Activated effector memory CD4-positive, alpha-beta T cell treated with anti-CD3 and anti-CD28 coated beads, Interleukin-2, amount 50 U/mL, for 16 hours (primary cell): ENCODE measurements around the gene GAREM1.

Experiments
- DNase-seq: peaks from one replicate; pipeline ENCODE4 v3.0.0-alpha.2; 2020

Gene GAREM1

DNA sequence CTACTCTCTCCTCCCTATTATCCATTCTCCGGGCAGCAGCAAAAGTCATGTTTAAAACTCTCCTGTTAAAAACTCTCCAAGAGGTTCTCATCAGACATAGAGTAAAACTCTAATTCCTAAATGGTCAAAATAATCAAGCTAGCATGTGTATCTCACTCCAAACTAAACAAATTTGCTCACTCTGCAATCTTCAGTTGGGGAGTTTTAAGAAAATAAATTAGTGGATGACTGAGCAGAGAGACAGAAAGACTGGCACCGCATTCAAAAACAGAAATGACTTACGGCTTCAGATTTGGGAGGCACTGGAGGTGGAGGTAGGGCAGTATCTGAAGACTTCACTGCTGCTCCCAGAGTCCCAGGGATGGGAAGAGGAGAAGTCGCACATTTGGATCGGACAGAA lies 183.9 kb downstream of the GAREM1 start:
- no peak for DNase-seq

DNA sequence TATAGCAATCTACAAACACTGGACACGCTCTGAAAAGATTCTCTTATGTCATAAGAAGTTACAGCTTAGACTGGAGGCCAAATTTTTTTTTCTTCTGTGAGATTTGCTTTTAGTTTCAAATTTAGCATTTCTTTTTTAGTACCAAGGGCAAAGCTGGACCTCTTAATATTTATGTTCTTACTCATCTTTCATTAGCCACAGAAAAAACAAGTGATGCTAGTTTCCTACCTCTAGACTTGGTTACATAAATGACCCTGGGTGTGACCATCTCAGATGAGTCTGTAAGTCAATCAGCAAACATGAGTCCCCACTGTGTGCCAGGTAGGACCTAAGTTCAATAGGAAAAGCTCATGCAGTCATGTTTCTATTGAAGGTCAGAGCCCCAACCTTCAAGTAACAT lies 186.4 kb downstream of the GAREM1 start:
- DNase-seq = no peak

DNA sequence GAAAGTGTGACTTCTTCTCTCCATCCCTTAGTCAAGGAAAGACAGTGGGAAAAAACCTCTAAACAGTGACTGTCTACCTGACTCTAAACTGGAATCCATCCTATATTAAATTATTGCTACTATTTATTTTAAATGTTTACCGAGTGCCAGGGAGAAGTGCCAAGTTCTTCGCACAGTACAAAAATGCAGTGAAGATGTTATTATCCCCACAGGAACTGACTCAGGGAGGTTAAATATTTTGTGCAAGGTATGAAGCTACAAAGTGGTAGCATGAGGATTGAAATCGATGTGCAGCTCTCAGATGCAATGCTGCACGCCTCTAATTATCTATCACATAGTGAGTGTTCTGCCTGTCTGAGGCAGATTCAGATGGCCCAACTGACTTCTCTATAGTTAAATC lies 189.8 kb downstream of the GAREM1 start:
- DNase-seq = no peak

DNA sequence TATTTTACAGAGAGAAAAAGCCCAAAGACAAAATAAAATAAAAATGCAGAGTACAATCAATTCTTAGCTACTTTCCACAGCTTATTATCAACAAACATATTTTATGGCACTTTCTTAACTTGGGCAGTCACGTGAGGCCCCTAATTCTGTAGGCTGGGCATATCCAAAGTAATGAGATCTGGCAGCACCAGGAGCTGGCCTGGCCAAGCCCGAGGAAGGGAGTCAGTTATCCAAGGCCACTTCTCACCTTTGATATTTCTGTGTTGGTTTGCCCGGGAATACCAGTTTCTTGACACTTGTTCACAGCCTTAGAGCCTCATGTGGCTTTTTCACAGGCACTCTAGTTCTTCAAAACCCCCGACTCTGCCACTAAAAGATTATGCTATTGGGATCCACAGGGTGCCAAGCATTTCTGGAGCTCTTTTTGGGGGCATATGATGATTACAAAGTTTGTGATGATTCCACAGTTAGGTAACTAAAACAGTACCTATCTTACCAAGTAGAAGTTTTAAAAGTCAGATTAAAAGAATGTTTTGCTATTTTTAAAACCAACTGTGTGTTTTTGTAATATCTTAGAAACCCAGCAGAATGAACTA lies 190.4 kb downstream of the GAREM1 start:
- no peak for DNase-seq

DNA sequence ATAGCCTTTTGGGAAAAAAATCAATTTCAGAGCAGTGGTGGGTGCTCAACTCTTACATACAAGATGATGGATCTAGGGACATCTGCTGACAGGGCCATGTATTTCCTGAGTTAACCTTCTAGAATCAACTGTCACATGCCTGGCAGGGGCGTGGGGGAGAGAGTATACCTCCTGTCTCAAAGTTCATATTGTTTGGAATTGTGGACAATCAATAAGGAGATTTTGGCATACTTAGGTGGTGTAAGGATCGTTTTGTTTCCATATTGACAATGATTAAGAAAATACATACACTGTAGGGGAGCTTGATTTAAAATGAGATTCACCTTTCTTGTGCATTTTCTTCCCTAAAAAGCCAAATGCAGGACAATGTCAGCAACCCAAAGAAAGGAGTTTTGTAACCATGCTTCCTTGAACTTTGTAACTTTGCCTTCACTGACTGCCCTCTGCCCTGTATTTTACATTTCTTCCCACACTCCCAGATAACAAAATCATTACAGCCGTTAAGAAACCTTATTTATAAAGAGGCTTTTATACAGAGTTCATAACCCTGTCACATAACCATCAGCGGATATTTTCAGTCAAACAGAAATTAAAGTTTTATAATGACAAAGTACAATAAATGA lies 192.4 kb downstream of the GAREM1 start:
- DNase-seq = no peak

DNA sequence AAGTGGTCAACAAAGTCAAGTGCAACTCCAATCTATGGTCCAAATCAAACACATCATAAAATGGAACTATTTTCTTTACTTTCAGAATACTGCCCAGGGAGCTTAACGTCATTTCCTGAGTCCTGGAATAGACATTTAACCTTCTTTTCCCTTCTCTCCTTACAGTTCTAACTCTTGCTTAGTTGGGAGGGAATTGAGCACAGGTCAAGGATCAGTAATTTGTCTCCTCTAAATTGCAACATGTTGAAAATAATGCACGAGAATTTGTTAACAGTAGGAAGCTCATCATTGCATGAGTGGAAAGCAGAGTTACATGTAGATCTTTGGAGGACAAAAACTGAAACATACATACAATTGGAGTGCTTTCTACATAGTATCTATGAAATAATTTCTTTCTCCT lies 193.1 kb downstream of the GAREM1 start:
- DNase-seq = no peak

DNA sequence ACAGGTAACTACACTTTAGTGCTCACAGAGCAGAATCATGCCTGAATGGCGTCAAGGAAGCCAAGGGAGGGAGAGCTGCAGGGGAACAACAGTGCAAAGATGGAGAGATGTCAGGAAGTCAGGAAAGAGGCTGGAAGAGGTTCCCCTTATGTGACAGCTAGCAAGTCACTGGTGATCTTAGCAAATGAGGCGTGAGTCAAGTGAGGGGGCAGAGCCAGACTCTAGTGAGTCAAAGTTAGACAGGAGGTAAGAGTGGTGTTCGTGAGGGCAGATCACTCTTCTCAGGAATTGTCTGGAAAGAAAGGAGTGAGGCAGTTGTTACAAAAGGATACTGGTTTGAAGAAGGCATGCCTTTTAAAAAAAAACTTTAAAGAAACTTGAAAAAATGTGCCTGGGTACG lies 193.8 kb downstream of the GAREM1 start:
- DNase-seq = no peak

DNA sequence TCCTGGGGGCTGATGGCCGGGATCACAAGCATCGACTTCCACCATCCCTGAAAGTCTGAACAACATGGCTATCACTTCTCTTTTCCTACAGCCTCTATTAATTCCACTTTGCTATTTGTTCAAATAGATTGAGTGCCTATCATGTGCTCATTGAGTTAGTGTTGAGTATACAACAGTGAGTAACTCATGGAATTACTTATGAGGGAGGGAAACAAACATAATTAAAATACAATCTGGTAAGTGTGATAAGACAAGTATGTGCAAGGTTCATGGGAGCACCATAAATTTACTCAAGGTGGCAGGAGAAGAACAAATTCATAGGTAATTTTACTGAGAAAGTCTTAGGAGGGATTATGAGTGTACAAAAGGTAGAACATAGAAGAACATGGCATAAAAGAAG lies 194.4 kb downstream of the GAREM1 start:
- DNase-seq = no peak

DNA sequence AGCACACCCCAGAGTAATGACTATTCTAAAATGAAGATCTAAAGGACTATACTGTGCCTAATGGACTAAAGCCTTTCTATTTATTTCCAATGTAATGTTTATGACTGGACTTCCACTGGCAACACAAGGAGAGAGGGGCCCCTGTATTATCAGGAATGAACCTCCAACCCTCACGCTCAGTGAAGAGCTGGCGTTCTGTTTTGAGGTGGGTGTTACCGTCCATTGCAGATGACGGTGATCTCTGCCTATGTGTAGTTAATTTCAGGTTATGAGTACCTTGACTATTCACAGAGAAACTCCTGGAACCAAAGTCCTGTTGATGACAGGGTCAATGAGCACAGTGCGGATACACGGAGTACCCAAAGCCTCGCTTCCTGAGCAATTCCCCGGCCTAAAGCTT lies 195.5 kb downstream of the GAREM1 start:
- no peak for DNase-seq

DNA sequence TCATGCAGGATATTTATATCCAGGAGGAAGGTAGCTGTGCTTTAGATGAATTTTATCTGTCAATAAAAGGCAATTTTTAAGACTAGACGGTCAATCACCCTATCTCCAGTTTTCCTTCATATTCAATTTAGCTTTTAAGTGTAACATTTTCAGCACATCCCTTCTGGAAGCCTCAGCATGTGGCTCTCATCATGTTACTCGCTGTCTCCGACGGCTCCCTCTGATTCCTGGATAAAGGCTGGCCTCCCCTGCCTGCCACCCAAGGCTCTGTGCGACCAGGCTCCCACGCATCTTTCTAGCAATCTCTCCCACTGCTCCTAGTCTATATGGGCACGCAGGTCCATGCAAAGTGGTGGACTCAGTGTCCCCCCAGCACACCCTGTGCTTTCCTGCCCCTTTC lies 196.4 kb downstream of the GAREM1 start:
- DNase-seq = no peak

DNA sequence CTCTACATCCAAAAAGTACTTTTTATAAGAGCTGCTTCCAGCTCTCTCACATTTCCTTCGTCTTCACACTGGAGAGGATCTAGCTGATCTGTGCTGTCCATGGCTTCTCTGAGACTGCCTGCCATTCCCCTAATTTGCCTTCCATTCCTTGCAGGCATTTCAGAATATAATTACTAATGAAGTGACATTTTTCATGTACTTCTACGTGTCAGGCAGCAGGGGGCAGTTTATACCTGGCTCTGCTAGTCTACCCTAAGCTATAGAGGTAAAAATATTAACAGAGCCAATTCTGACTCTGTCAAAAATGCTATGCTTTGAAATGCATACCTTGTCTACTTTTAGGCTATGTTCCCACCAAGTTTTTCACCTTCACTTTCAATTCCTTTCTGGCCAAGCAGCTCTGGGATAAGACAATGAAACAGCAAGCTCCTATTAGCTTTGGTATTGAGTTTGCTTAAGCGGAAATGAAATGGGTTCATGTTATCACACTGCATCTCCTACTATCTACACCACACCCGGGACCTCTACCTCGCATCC lies 198.9 kb downstream of the GAREM1 start:
- DNase-seq = no peak

DNA sequence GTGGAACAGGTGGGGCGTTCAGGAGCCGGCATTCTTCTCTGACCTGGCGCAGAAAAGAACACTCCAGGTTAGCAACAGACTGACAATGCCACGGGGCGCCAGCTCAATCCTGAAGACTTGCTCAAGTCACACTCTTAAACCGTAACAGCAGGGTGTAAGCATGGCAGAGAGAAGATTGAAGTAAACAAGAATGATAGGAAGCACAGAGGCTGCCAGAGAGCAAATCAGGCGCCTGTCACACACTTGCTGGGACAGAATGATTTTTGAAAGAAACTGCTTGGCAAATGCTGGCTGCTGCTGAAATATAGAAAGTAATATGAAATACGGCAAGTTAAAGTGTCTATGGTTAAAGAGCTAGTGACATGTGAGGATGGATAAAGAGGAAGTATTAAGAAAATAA lies 200.3 kb downstream of the GAREM1 start:
- no peak for DNase-seq

DNA sequence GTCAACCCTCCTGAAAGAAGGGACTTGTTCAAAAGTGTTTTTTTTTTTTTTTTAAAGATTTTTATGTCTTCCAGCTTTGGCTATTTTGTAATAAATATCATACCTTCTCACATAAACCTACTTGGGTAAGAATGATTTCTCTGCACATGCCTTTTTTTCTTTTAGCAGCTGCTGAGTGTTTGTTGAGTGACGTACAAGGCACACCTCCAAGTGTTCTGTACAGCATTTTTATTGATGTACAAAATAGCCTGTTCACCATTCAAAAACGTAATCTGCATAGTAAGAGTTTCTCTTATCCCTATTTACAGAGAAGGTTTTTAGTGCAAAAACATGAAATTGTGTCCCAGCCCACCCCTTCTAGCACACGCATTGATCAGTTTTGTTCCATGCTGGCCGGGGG lies 203.2 kb downstream of the GAREM1 start:
- no peak for DNase-seq

DNA sequence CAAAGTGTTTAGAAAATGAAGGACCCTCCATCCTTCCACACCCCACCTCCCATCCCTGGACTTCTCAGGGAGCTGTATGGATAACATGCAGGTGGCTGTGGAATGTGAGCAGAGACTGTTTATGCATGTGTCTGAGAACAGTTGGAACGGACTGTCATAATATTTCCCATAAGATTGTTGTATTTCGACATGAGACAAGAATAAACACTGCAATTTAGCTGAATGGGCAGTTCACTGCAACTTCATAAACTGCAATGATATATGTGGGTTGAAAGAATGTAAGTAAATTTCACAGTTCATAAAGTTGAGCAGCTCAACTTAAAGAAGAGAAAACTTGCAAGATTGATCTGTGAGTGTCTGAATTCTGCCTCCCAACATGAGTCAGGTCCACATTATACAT lies 206.3 kb downstream of the GAREM1 start:
- DNase-seq = no peak

DNA sequence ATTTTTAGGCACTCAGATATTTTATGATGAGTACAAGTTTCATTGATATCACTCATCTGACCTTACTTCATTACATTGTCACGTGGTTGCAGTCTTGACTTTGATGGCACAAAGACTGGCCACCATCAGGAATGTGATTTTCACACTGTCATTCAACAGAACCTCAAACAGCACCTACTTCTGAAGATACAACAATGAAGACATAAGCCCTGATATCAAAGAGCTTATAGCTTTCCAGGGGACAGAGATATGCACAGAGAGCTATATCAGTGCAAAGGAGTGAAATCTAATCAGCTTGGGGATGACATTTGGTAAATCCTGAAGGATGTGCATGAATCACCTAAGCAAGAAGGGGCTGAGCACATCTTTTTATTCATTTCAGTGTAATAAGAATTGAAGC lies 208.6 kb downstream of the GAREM1 start:
- DNase-seq = no peak

DNA sequence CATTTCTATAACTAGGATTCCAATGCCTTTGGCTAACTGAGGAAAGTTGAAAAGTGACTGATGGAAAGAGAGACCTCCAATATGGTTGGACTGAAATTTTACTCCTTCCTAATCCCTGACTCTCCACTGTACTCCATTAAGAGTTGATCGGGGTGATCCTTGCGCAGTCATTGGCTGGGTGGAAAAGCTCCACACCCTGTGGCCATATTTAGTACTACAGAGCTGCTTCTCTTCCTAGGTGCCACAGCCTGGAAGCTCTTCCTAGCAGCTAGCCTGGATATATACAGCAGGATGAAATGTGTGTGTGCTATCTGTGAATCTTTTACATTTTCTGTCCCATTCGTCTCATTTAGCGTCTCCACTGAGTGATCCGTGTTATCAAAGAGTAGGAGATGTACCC lies 209.7 kb downstream of the GAREM1 start:
- DNase-seq = no peak

DNA sequence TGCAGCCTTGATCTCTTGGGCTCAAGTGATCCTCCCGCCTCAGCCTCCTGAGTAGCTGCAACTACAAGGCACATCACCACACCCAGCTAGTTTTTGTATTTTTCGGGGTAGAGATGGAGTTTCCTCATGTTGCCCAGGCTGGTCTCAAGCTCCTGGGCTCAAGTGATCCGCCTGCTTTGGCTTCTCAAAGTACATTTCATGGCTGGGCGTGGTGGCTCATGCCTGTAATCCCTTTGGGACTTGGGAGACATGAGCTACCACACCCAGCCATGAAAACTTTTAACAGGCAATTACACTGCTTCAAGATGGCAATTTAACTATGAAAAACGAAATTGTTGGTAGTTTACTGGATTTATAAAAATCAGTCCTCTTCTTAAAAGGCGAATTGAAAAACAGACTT lies 211.1 kb downstream of the GAREM1 start:
- DNase-seq = no peak

DNA sequence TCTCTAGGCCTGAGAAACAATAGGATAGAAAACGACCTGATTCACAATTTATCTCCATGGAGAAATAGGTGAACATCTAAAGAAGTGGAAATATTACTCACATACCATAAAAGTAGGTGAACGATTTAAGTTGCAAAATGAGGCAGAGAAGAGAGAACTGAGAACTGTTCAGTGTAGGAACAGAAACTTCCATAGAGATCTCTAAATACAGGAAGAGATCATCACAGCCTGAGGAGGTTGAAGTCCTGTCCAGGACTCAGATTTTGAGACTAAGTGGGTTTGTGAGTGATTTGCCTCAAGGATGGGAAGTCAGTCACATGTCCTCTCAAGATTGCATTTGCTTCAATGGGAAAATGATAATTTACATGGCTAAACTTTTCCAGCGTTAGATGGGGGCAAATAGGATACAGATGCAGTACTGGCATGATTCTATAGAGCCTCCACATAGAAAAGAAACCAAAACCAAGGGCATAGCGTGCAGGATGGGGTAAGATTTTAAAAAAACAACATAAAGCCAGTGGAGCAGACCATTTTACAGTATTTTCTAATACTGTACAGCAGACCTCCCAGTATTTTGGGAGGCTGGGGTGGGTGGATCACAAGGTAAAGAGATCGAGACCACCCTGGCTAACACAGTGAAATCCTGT lies 212.0 kb downstream of the GAREM1 start:
- no peak for DNase-seq

DNA sequence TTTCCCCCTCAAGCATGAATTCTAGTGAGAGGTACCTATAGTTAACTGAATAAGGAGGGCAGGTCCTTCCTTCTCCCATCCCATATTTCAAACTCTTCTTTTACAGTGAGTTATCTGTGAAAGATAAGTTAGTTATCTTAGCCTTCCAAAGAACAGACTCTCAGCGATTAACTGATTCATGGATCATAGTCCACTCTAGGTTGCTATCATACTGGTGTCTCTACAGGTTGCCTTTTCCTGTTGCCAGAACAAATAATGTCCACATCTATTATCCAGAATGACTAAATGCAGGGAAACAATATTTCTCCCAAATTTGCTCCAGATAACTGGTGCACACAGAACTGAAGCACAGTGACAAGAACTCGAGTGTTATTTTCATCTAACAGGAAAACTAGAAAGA lies 212.5 kb downstream of the GAREM1 start:
- no peak for DNase-seq

DNA sequence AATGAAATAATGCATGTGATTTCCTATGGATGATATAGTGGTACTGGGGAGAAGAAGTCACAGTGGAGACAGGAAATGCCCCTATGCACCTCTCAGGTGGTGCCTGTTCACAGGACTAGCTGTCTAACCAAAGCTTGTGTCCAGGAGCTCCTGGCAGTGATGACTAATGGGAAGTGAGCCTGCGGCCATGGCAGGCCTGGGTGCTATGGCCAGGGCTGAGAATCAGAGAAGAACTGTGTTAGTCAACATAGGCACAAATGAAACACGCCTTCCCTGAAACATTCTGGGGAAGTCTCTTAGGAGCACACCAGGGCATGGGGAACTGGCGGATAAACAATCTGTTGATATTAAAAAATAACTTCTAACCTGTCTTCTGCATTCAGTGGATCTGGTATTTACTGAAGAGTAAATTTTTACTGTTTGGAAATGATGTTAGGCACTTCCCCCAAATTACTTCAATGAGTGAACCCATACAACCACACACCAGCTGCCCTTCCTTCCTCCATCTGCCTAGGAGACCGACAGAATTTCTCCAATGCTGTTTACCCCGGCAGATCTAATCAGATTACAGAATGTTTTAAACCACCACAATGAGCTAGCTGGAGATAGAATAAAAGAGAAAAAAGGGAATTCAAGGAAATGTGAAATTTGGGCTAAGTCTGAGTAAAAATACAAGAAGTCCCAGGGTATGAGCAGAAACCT lies 213.4 kb downstream of the GAREM1 start:
- no peak for DNase-seq

DNA sequence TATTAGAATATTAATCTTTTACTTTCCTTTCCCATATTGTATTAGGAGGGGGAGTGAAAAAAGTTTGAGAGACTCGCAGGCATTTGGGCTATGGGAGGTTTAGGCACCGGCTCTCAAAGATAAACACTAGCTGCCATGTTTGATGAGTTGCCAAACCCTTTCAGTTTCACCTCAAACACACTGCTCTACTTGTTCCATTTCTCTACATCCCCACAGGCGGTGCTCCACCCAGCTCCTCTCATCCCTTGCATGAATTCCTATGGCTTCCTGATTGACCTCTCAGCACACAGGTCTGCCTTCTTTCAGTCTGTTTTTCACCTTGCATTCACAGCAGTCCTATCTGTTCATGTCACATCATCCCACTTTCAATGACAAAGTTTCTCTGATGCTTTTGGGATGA lies 215.1 kb downstream of the GAREM1 start:
- no peak for DNase-seq

DNA sequence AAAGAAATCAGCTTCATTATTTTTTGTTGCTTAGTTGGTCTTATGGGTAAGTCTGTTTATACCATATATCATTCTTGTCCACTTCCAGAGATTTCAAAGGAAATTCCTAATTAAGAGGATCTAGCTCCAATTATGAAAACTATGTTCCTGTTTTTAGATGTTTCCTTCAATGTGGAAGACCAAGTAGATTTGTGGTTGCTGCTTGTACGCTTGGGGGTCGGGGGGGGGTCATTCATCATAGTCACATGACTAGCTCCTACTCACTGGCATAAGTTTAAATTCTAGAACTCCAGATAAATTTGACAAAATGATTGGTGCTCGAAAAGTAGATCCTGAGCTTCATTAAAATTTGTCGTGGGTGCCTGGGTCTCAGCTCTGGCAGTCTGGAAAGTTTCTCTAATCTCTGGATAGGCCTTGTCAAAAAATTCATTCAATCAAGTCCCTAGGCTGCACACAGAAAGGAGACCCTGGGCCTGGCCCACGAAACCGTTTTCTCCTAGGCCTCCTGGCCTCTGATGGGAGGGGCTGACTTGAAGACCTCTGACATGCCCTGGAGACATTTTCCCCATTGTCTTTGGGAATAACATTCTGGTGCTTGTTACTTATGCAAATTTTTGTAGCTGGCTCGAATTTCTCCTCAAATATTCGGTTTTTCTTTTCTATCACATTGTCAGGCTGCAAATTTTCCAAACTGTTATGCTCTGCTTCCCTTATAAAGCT lies 218.4 kb downstream of the GAREM1 start:
- no peak for DNase-seq

DNA sequence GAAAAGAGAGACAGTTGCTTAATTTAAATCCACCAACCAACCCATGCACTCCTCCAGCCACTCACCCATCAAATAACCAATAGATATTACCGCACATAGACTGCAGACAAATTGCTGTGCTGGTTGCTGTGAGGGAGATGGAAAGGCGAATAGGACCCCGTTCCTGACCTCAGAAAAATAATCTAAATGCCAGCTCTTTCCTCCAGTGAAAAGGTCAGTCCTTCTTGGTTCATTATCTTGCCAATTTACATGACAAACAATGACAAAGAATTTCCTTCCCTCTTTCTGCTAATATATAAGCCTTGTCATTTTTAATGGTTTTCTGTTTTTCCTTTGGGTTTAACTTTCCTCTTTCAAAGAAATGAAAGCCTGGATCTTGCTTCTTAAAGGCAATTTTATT lies 219.2 kb downstream of the GAREM1 start:
- no peak for DNase-seq
